NCI-H82 (cell line): ENCODE data around the gene DERL3.

Source experiments
- DNase-seq: peaks from one replicate; lab custom pipeline; 2025; lab: John Stamatoyannopoulos, UW

Gene DERL3

DNA sequence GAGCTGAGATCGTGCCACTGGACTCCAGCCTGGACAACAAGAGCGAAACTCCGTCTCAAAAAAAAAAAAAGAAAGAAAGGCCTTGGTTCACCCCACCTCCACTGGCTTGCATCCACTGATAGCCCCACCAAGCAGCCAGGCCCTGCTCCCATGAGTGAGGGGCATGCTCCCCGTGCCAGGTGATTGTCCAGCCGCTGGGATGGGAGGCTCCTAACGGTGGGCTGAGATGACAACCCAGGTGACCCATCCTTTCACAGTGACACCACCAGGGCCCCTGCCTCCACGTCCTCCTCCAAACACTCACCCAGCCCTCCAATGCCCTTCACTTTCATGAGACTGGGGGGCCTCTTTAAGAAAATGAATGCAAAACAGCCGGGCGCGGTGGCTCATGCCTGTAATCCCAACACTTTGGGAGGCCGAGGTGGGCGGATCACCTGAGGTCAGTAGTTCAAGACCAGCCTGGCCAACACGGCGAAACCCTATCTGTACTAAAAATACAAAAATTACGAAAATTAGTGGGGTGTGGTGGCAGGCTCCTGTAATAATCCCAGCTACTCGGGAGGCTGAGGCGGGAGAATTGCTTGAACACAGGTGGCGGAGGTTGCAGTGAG is 8.6 kb upstream of the DERL3 start:
- DNase-seq: no peak

DNA sequence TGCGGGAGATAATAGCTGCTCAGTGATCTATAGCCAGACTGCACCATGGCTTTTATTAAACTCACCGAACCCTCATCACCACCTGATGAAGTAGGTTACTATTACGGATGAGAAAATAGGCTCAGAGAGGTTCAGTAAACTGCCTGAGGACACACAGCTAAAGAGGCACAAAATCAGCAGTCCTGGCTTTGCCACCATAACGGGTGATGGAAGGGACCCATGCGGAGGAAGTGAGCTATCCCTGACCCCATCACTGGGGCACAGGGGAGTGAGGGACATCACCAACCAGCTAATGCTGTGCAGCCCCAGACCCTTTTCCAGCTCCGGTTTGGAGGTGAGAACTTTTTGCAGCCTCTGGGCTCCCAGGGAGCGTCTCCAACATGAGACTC is 7.3 kb upstream of the DERL3 start:
- no peak for DNase-seq

DNA sequence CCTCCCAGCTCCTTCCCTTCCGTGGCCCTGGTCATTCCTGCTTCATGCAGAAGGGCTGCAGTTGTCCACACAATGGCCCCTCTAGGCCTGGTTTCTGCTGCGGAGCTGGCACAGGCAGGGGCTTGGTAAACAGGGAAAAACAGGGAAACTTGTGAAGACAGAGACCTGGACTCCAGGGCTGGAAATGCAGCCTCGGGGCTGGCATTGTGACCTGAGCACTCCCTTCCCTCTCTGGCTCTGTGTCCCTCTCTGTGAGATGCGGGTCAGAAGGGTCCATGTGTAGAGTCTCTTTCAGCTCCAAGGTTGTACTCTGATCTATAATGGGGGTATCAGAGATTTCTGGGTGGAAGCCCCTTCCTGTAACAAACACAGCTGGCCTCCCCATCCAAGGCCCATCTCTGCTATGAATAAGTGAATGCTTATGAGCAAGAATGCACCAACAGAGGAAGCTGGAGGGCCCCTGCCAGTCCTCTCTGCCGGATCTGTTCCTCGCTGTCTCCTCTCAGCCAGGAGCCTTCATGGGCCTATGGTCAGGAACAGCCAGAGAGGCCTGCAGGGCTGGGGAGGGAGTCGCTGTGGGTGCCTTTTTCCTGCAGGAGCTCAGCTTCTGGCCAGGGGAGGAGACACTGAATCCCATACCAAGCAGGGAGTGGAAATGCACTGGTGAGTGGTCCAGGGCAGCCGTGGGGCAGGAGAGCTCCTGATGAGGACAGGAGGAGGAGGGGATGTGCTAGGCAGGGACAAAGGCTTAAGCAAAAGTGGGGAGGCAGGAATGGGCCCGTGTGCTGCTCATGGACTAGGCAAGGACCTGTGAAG is 6.7 kb upstream of the DERL3 start:
- peak; percentile 33 for DNase-seq

DNA sequence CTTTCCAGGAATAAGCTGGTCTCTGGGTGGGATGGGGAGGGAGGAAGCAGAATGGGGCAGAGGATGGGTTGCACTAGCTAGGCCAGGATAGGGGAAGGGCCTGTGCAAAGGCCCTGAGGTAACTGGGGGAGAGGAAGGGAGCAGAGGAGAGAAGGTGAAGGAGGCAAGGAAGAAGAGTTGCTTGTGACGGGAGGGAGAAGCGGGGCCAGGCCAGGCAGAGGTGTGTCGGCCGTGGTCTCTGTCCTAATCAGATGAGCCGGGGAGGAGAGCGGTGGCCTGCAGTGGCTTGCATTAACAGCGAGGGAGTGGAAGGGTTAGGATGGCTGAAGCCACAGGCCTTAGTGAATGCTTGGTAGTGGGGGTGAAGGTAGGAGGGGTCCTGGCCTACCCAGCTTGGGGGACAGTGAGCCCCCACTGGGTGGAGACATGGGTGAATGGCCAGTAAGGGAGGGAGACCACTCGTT is 6.0 kb upstream of the DERL3 start:
- DNase-seq: no peak

DNA sequence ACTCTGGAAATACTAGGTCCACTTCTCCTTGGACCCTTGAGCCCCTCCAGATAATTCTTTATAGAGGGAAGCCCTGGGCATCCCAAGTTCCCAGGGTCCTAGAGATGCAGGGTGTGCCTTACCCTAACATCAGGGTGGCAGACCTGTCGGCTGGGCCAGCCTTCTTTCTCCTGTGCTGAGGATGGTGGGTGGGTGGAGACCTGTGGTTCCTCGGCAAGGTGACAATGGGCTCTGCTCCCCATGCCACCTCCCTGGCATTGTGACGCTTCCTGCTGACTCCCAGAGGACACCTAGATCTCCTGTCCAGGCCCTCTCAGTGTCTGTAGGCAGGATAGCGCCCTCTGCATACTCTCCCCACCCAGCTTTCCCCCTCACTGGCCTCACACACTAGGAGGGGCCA is 3.8 kb upstream of the DERL3 start:
- DNase-seq: no peak

DNA sequence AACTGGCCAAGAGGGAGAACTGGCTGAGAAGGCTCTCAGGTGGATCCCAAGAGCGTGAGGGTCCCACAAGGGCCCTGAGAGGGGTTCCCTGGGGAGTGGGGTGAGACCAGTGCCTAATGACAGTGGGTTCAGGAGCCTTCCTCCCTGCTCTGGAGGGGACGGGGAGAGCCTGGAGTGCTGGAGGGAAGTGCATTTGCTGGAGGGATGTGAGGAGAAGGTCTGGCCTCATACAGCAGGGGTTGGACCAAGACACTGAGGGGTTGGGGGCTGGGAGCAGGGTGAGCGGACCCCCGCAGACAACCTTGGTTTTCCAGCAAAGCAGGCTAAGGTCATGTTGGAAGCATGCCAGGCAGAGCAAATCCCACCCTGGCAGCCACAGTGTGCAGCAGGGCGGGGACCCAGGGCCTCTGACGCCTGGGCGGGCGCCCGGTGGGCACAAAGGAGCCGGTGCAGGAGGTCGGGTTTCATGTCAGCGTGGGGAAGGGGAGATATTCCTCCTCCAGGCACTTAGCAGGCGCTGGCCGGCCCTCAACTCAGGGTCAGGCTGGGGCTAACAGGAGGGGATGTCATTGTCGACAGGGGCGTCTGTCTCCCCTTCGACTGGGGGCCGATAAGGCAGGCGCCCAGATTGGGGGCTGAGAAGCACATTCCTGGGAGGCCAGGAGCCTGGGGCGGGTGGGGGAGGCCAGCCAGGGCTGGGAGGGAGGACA is 3.1 kb upstream of the DERL3 start:
- DNase-seq: no peak

DNA sequence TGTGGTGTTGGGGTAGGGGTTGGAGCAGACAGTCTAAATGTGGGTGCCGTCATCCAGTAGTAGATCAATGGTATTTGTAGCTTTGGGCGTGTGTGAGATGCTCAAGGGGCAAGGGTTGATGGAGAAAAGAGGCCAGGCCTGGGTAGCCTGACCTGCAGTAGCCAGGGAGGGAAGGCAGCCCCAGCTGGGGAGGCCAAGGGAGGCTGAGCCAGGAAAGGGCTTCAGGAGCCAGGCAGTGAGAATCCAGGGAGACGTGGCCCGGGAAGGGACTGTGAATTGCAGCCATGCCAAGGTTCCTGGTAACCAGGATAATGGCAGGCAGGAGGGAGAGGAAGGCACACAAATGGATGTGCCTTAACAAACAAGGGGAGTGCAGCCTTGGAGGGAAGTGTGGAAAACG is 2.5 kb upstream of the DERL3 start:
- no peak for DNase-seq

DNA sequence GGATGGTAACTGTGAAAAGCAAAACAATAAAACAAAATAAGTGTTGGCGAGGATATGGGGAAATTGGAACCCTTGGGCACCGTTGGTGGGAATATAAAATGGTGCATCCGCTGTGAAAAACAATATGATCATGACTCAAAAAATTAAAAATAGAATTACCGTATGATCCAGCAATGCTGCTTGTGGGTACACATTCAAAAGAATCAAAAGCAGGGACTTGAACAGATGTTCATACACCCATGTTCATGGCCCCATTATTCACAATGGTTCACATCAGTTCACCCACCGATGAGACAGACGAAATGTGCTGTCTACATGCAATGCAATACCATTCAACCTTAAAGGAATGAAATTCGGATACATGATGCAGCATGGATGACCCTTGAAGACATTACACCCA is 1.2 kb upstream of the DERL3 start:
- DNase-seq: no peak

DNA sequence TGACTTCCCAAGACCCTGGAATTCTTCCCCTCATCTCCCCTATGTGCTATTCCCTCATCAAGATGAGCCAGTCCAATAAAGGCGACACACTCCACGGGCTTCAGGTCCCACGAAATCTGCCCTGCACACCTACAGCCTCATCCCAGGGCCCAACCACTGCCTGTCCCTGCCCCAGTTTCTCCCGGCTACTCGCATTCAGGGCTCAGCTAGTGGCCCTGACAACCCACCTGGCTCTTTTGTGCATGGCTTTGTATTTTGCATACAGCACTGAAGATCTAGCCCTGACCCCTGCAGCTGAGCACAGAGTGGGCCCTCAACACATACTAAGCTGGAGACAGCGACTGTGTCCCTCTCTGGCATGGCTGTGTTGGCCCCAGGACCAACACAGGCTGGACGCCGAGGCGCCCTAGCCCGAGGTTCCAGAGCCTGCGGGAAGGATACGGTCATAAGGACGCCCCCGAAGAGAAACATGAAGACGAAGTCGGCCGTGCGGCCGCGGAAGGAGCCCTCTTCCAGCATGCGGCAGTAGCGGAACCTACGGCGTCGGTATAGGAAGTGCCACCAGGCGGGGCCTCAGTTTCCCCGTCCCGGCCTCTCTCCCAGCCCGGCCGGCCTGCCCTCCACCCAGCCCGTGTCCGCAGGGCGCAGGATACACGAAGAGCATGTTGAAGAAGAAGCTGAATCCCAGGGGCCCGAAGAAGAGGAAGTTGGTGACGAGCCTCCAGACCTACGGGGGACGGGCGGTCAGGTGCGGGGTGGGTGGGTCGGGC is 710 bp downstream of the DERL3 start:
- no peak for DNase-seq

DNA sequence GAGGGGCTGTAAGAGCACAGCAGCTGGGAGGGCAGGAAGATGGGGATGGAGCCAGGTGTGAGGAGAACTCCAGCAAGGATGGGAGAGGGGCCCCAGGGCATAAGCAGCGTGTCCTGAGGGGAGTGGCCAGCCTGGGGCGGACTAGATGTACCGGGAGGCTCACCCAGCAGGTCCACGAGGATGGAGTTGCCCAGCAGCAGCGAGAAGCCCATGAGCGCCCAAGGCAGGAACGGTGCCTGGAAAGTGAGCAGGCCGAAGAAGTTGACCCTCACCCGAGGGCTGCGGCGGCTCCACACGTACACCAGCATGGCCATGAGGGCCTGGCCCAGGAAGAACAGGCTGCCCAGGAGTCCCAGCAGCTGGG is 1.3 kb downstream of the DERL3 start:
- no peak for DNase-seq

DNA sequence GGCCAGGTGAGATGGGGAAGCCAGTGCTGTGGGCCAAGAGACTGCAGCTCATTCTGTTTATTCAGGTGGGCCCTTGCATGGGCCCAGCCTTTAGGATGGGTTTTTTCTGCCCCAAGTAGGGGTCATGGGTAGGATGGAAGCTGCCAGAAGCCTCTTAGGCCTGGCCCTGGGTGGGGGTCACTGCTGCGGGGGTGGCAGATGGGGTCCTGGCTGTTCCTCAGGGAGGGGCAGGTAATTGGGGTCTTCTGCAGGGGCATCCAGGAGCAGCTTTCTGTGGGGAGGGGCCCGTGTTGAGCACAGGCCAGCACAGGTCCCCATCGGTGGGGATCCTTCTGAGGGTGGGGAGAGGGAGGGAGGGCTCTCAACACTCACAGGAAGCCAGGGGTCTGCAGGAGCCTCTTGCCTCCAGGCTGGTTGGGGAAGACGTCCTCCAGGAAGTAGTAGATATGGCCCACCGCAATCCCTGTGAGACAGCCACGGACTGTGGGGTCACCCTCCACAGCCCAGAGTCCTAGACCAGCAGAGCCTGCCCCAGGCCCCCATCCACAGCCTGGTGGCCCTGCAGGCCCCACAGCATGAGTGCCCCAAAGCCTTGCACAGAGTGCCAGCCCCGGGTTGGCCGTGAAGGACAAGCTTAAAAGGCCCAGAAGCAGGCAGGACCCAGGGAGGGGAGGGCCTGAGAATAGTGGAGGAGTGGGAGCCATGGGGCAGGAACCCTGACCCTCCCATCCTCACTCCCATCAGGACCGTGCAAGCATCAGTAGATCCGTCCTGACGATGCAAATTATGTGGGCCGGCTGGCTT is 1.9 kb downstream of the DERL3 start:
- DNase-seq: no peak

DNA sequence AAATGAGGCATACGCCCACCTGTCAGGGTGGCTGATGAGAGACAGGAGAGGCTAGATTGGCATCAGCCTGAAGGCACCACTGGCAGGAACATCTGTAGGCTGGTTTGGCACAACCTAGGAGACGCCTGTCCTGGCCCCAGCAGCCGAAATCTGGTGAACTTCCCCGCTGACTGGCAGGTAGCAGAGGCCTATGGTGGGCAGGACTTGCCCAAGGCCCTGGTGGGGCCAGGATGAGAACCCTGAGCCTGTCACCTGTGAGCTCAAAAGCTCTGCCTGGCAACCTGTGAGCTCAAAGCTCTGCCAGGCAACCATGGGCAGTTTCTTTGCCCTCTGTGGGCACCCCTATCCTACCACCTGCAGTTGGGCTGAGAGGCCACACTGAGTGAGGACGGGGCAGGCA is 2.5 kb downstream of the DERL3 start:
- no peak for DNase-seq

DNA sequence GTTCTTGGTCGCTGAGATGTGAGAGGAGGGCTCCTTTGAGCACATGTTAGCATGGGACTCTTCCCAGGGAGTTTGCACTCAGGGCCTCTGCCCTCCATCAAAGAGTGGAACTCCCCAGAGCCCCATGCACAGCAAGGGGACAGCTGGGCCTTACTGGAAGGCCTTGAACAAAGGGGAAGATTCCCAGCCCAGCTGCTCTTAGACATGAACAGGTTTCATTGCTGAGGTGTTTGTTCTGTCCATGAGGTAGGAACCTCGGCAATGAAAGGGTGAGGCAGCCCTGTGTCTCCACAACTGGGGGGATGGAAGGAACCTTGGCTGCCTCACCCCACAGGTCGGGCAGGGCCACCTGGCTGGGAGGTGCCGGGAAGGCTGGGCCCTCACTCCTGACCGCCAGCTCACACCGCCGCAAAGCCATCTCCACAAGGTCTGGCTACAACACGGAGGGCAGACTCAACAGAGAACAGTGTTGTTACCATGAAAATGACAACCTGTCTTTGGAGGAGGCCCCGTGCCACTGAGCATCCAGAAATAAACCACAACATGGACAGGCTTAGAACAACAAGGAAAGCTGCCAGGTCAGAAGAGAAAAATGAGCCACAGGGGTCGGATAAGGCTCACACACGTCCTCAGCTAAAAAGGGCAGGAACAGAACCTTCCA is 3.2 kb downstream of the DERL3 start:
- no peak for DNase-seq

DNA sequence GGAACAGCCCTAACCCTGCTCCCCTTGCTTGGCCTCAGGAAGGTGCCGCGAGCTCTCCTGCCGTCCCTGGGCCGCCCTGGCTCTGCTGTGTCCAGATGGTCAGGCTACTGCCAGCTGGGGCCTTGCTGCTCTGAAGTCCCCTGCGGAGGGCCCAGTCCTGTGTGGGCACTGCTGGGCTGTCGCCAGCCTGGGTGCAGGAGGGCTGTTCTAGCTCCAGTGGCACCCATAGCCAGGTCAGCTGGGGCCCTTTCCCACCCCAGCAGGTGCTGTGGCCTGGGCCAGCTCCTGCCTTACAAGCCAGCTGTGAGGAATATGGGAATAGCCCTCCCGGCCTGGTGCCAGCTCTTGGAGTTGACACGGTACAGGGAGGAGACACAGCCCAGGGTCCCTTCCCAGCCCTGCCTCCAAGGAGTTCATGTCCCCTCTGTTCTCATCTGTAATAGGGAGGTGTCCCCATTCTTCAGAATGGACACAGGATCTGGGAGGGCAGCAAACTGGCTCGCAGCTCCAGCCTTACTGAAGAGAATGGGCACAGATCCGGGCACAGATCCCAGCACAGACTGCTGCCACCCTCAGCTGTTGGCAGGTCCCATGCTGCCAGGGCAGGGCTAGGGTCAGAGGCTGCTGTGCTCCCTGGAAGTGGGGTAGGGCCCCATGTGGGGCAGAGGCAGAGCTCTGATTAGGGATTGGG is 3.9 kb downstream of the DERL3 start:
- no peak for DNase-seq

DNA sequence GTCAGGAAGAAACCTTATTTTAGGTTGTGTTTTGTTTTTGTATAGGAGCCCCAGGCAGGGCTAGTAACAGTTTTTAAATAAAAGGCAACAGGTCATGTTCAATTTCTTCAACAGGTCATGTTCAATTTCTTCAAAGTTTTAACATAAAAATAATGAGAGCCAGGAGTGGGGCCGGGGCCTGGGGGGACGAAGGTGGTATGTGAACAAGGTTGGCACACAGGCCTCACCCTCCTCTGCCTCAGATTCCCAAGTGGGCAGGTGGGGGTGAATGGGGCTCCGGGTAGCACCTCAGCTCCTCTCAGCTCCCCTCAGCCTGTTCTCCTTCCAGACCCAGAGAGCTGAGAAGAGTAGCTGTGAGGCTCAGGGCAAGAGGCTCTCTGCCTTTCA is 4.4 kb downstream of the DERL3 start:
- no peak for DNase-seq

DNA sequence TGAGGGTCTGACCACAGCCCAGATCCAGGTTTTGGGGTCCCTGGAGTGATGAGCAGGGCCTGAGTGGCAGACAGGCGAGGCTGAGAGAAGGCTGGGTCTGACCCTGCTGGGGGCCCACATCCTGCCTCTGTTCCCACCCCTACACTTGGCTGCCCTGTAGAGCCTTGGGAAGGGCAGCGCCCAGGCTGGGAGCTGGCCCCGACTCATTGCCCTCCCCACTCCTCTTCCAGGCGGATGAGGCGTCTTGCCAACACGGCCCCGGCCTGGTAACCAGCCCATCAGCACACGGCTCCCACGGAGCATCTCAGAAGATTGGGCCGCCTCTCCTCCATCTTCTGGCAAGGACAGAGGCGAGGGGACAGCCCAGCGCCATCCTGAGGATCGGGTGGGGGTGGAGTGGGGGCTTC is 4.9 kb downstream of the DERL3 start:
- no peak for DNase-seq

DNA sequence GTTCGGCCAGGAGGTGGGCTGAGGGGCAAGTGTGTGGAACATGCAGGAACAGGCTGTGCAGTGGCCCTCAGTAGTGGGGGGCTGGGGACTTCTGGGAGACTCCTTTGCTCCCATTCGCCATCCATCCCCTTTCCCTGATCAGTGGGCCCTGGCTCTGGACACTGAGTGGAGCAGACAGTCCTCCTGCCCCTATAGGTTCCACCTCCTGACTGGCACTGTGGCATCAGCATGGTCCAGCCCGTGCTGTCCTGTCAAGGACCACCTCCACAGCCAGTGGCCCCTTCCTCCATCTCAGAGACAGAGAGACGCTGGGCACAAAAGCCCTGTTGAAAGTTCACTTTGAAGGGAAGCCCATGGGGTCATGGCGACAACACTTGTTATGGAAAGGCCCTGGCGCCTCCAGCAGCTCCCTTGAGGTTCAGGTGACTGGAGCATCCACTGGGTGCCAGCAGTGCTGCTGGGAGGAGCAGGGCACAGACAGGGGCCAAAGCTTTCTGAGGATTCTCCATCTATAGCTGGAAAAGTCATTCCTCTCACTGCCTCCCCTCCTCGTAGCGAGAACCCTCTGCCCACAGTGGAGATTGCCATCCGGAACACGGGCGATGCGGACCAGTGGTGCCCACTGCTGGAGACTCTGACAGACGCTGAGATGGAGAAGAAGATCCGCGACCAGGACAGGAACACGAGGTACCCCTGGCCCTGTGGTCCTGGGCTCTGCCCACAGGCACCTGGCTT is 5.6 kb downstream of the DERL3 start:
- DNase-seq: no peak

DNA sequence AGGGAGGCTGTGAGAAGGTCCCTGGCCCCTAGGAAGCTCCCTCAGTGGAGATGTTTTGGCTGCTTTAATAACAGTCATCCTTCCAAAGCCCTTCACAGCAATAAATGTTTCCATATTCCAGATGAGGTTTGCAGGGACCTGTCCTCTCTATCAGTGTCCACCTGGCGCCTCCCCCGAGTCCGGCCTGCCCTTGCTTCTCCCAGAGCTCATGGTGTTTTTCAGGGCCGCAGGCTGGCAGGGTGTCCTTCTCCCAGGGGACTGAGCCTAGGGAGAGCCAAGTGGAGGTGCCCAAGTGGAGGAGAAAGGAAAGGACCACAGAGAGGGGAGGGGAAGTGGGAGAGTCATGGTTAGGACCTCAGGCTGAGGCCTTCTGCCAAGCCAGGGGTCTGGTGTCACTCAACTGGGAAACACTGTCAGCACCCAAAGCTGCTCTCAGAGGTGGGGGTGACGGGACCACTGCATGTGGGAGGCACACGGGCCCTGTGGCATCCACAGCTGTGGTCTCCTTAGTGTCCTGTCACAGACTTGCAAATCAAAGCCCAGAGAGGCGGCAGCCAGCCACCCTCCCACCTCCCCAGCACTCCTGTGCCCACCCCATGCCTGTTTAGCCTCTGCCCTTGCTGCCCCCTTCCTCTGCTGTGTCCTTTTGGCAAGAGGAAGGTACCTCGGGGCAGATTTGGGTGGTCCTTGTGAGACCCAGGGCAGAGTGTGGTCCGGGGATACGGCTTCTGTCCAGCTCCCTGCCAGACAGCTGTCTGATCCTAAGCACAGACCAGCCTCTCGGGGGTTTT is 6.4 kb downstream of the DERL3 start:
- DNase-seq: no peak

DNA sequence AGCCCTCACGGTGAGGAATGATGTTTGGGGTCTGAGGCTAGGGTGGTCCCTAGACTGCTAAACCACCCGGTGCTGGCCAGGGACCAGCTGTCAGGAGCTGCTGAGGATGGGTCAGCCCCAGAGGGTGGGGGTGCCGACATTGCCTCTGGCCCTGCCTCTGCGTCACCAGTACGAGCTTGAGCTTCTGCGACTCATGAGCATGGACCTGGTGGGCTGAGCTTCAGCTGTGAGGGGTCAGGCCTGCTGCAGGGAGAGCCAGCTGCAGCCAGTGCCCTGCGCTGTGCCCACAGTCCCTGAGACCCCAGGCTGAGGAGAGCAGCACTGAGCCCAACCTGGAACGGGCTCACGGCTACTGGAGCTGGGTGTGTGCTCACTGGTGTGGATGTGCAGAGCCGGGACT is 7.0 kb downstream of the DERL3 start:
- no peak for DNase-seq
